IMR-90 (cell line): ENCODE results near the gene ARPC2.

Experiments used
- BHLHE40 ChIP-seq: fragments of 150-350 bp; IDR thresholded peaks from 2 replicates; pipeline ENCODE4 v1.6.1; 2016; ENCODE audit warnings: mild to moderate bottlenecking, low read depth, low read length
- CEBPB ChIP-seq: IDR thresholded peaks from 2 replicates; pipeline ENCODE4 v1.6.1; 2012; ENCODE audit warnings: low read depth, low read length, improper control_type of control experiment
- CHD1 ChIP-seq: IDR thresholded peaks from 2 replicates; pipeline ENCODE4 v1.6.1; 2012; ENCODE audit warnings: low read depth, low read length, improper control_type of control experiment
- MAFK ChIP-seq: IDR thresholded peaks from 2 replicates; pipeline ENCODE4 v1.6.1; 2012; ENCODE audit warnings: low read depth, low read length, improper control_type of control experiment
- MXI1 ChIP-seq: IDR thresholded peaks from 2 replicates; pipeline ENCODE4 v1.6.1; 2012; ENCODE audit warnings: low read depth, mild to moderate bottlenecking, low read length, moderate library complexity, borderline replicate concordance
- NFE2L2 ChIP-seq: fragments of 150-350 bp; IDR thresholded peaks from 2 replicates; pipeline ENCODE4 v1.6.1; 2016; ENCODE audit warnings: low read depth, mild to moderate bottlenecking, low read length
- POLR2A ChIP-seq: IDR thresholded peaks from 2 replicates; pipeline ENCODE4 v1.6.1; 2012; ENCODE audit warnings: mild to moderate bottlenecking, low read depth, low read length
- RAD21 ChIP-seq: IDR thresholded peaks from 2 replicates; pipeline ENCODE4 v1.6.1; 2012; ENCODE audit warnings: low read length, improper control_type of control experiment
- RFX5 ChIP-seq: IDR thresholded peaks from 2 replicates; pipeline ENCODE4 v1.8.0; 2012; ENCODE audit warnings: low read depth, mild to moderate bottlenecking, low read length, moderate library complexity
- SMC3 ChIP-seq: fragments of 150-350 bp; IDR thresholded peaks from 2 replicates; pipeline ENCODE4 v1.6.1; 2016; ENCODE audit warnings: low read depth, mild to moderate bottlenecking, antibody characterized with exemption, low read length, moderate library complexity
- TF ChIP-seq, protein P1 (sequence below): conservative IDR thresholded peaks from 2 replicates; pipeline ENCODE4 v1.5.1; 2012; ENCODE audit warnings: mild to moderate bottlenecking, low read depth, low read length, improper control_type of control experiment
- TF ChIP-seq, protein P2 (sequence below): fragments of 150-350 bp; IDR thresholded peaks from 2 replicates; pipeline ENCODE4 v1.6.1; 2016; ENCODE audit warnings: low read depth, mild to moderate bottlenecking, low read length, moderate library complexity, borderline replicate concordance
- TF ChIP-seq, protein P3 (sequence below): fragments of 150-350 bp; IDR thresholded peaks from 2 replicates; pipeline ENCODE4 v1.6.1; 2017; ENCODE audit warnings: mild to moderate bottlenecking, antibody characterized with exemption, low read length, low read depth

- TF ChIP-seq, protein P1, sequence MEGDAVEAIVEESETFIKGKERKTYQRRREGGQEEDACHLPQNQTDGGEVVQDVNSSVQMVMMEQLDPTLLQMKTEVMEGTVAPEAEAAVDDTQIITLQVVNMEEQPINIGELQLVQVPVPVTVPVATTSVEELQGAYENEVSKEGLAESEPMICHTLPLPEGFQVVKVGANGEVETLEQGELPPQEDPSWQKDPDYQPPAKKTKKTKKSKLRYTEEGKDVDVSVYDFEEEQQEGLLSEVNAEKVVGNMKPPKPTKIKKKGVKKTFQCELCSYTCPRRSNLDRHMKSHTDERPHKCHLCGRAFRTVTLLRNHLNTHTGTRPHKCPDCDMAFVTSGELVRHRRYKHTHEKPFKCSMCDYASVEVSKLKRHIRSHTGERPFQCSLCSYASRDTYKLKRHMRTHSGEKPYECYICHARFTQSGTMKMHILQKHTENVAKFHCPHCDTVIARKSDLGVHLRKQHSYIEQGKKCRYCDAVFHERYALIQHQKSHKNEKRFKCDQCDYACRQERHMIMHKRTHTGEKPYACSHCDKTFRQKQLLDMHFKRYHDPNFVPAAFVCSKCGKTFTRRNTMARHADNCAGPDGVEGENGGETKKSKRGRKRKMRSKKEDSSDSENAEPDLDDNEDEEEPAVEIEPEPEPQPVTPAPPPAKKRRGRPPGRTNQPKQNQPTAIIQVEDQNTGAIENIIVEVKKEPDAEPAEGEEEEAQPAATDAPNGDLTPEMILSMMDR: no peak
- TF ChIP-seq SMC3 (no peak), POLR2A (no peak), BHLHE40 (no peak), RFX5 (no peak), RAD21 (no peak), CEBPB (no peak), MAFK (no peak), MXI1 (no peak), NFE2L2 (no peak), CHD1 (no peak)
- TF ChIP-seq, protein P2, sequence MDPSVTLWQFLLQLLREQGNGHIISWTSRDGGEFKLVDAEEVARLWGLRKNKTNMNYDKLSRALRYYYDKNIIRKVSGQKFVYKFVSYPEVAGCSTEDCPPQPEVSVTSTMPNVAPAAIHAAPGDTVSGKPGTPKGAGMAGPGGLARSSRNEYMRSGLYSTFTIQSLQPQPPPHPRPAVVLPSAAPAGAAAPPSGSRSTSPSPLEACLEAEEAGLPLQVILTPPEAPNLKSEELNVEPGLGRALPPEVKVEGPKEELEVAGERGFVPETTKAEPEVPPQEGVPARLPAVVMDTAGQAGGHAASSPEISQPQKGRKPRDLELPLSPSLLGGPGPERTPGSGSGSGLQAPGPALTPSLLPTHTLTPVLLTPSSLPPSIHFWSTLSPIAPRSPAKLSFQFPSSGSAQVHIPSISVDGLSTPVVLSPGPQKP: no peak
- TF ChIP-seq, protein P3, sequence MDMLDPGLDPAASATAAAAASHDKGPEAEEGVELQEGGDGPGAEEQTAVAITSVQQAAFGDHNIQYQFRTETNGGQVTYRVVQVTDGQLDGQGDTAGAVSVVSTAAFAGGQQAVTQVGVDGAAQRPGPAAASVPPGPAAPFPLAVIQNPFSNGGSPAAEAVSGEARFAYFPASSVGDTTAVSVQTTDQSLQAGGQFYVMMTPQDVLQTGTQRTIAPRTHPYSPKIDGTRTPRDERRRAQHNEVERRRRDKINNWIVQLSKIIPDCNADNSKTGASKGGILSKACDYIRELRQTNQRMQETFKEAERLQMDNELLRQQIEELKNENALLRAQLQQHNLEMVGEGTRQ: no peak
Observed at GRCh38 chr2:218172845-218173244, 44.1 kb upstream of the ARPC2 start.
